Panc1 (cell line): ENCODE measurements around the gene ARTN.

ENCODE experiments used
- CTCF ChIP-seq: fragments of 450-650 bp; IDR thresholded peaks from 2 replicates; pipeline ENCODE4 v1.5.1; 2017; ENCODE audit warnings: mild to moderate bottlenecking
- POLR2AphosphoS5 ChIP-seq: IDR thresholded peaks from 2 replicates; pipeline ENCODE4 v1.6.1; 2012; ENCODE audit warnings: mild to moderate bottlenecking, low read depth, low read length, moderate library complexity
- REST ChIP-seq, 2 experiments: IDR thresholded peaks; 2 replicates each; pipeline ENCODE4 v1.6.1; 2011 to 2012; ENCODE audit warnings: low read depth in 2 of 2, control low read depth in 1 of 2, low read length in 1 of 2, mild to moderate bottlenecking in 1 of 2, moderate library complexity in 1 of 2; ENCODE audit not compliant: insufficient read depth in 1 of 2
- SIN3A ChIP-seq: IDR thresholded peaks from 2 replicates; pipeline ENCODE4 v1.6.1; 2012; ENCODE audit warnings: low read depth, mild to moderate bottlenecking, low read length, moderate library complexity, borderline replicate concordance; ENCODE audit not compliant: insufficient read depth

GRCh38 chr1:43952731-43953346 lies 19.2 kb downstream of the ARTN start:
- TF ChIP-seq CTCF, result no peak
- TF ChIP-seq SIN3A, result no peak
- no peak for TF ChIP-seq POLR2AphosphoS5
- no peak for TF ChIP-seq REST (IDR thresholded peaks at IDR 0.05; ENCODE audit: insufficient read depth in 1 of 2, low read depth in 2 of 2, low read length in 1 of 2)
